Measurements from ENCODE around the gene ENDOV. TPM values are rescaled to one million over a fixed set of nuclear protein-coding genes. Genes with fewer than 3 reads are reported as not detected.

Gene ENDOV
- total RNA-seq, 4 donors from 2014 or later = 17.1 to 47.8 (median 19.3) TPM

DNA sequence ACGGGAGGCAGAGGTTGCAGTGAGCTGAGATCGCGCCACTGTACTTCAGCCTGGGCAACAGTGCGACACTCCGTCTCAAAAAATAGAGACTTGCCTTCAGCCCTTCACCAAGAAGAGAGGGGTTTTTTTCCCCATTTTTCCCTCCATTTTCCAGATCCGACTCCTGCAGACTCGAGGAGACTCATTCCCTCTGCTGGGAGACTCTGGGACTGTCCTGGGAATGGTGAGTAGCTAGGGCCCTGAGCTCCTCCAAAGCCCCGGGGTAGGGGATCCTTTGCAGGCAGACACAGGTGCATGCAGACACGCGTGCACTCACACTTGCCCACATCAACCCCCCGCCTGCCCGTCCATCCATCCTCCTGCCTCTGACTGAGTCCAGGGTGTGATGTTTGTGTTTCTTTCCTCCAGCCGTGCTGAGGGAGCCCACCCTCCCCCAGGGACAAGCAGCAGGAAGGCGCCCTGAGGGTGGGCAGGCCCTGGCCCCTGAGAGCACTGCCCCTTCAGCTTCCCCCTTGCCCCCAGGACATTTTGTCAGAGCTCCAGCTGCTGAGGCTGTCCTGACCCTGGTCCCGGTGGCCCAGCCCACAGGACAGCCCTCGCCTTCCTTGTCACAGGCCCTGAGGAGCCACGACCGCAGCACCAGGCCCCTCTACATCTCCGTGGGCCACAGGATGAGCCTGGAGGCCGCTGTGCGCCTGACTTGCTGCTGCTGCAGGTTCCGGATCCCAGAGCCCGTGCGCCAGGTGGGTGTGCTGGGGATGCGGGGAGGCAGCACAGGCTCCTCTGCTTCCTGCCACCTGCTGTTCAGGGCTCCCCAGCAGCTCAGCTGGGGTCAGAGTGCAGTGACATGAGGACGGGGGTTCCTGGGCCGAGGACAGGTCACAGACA lies 10.2 kb downstream of the ENDOV start:
- H3K36me3 ChIP-seq = peaks cover 11% of the 10 kb centered on the region
- no peak overlapping the region for H3K4me3 ChIP-seq
- 71% methylated on average over 16 of the region's 27 CpGs for WGBS
- H3K4me1 ChIP-seq = peaks cover 20% of the 10 kb centered on the region
- H3K9me3 ChIP-seq = no peaks in the 10 kb centered on the region
- H3K27me3 ChIP-seq = no peaks in the 10 kb centered on the region
- H3K27ac ChIP-seq = no peak overlapping the region
- TF ChIP-seq POLR2A (IDR thresholded peaks at IDR 0.05) (no peak), EP300 (IDR thresholded peaks at IDR 0.05) (no peak), POLR2AphosphoS5 (IDR thresholded peaks at IDR 0.05) (no peak), CTCF (IDR thresholded peaks at IDR 0.05) (no peak)
- DNase-seq (ENCODE audit: low spot score in 2 of 2) = no peak

- H3K4me3 ChIP-seq = no peak overlapping the region
- H3K27ac ChIP-seq = no peak overlapping the region
- H3K9me3 ChIP-seq = no peaks in the 10 kb centered on the region
- TF ChIP-seq POLR2A (IDR thresholded peaks at IDR 0.05) (no peak), EP300 (IDR thresholded peaks at IDR 0.05) (no peak), POLR2AphosphoS5 (IDR thresholded peaks at IDR 0.05) (no peak), CTCF (IDR thresholded peaks at IDR 0.05) (no peak)
- H3K36me3 ChIP-seq = peaks cover 7% of the 10 kb centered on the region
- no peaks in the 10 kb centered on the region for H3K27me3 ChIP-seq
- WGBS = 89% methylated on average over 9 of the region's 9 CpGs
- peaks cover 20% of the 10 kb centered on the region for H3K4me1 ChIP-seq
- no peak for DNase-seq (ENCODE audit: low spot score in 2 of 2)
These were observed 11.0 kb downstream of the ENDOV start for GRCh38 chr17:80425835-80426426.

- WGBS = 60% methylated on average over 9 of the region's 24 CpGs
These were observed 11.8 kb downstream of the ENDOV start for GRCh38 chr17:80426671-80427326.

DNA sequence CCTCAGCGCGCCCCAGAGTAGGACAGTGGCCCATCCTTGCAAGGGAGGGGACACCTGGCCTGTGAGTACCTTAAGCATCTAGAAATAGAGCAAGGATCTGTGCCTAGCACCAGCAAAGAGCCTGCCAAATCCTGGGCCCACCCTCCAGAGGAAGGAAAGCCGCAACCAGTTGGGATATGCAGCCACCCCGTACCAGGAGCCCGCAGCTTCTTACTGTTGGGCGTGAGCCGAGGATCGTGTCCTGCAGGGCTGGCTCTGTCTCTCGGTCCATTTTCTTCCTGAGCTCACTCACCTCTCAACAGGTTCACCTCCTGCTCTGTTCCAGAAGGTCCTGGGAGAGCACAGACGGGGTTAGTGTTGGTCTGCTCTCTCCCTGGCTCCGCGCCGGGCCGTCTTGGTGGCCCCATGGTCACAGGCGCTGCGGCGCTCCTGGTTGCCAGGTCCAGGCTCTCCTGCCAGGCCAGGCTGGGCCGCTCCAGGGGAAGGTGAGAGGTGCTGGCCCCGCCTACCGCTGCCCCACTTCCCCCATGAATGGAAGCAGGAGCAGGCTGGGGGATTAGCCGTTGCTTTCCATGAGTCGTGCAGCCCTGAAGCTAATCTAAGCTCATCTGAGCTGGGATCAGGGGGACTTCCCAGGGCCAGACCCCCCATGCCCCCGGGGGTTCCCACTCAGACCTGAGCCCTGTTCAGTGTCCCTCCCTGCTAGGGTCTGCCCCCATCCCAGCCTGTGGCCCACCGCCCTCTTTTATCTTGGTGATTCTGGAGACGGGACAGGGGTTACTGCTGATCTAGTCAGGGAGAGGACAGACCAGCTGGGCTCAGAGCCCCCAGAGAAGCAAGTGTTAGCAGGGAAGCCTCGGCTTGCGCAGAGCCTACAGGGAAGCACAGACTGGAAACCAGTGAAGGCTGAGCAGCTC lies 12.7 kb downstream of the ENDOV start:
- peaks cover 7% of the 10 kb centered on the region for H3K36me3 ChIP-seq
- H3K4me3 ChIP-seq = no peak overlapping the region
- H3K4me1 ChIP-seq = peaks cover 20% of the 10 kb centered on the region
- no peaks in the 10 kb centered on the region for H3K9me3 ChIP-seq
- DNase-seq (ENCODE audit: low spot score in 2 of 2) = no peak
- H3K27me3 ChIP-seq = no peaks in the 10 kb centered on the region
- 92% methylated on average over 12 of the region's 27 CpGs for WGBS
- no peak overlapping the region for H3K27ac ChIP-seq
- TF ChIP-seq POLR2A (IDR thresholded peaks at IDR 0.05) (no peak), EP300 (IDR thresholded peaks at IDR 0.05) (no peak), POLR2AphosphoS5 (IDR thresholded peaks at IDR 0.05) (no peak), CTCF (IDR thresholded peaks at IDR 0.05) (no peak)

More at GRCh38 chr17:80426671-80427326, 11.8 kb downstream of the ENDOV start:
- H3K27me3 ChIP-seq = no peaks in the 10 kb centered on the region
- TF ChIP-seq EP300 (IDR thresholded peaks at IDR 0.05) = no peak
- no peak for TF ChIP-seq POLR2A (IDR thresholded peaks at IDR 0.05)
- TF ChIP-seq POLR2AphosphoS5 (IDR thresholded peaks at IDR 0.05) = no peak
- peak; percentile 94 to 96 for TF ChIP-seq CTCF (IDR thresholded peaks at IDR 0.05)
- H3K36me3 ChIP-seq = peaks cover 7% of the 10 kb centered on the region
- H3K27ac ChIP-seq = no peak overlapping the region
- H3K4me1 ChIP-seq = peaks cover 20% of the 10 kb centered on the region
- no peaks in the 10 kb centered on the region for H3K9me3 ChIP-seq
- no peak for DNase-seq (ENCODE audit: low spot score in 2 of 2)
- no peak overlapping the region for H3K4me3 ChIP-seq

Measured in suprapubic skin (tissue), 4 donors.